ENCODE data around the gene GABRA4.

The GABRA4 gene

DNA sequence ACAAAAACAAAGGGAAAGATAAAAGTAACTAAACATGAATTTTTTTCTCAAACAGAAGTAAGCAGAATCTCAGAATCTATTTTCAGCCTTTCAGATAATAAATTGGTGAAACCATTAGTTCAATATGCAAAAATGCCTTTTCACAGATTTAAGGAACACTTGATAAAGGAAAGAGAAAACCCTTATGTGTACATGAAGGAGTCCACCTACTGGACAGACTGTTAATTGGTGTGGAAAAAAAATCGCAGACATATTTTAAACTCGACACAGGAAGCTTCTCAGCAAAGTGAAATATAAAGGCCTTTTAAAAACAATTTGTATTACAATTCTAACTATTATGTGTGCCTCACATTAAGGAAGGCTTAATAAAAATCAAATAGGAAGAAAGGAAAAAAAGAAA, 106.7 kb downstream of the GABRA4 start:
- POLR2A ChIA-PET, result no interaction called here

DNA sequence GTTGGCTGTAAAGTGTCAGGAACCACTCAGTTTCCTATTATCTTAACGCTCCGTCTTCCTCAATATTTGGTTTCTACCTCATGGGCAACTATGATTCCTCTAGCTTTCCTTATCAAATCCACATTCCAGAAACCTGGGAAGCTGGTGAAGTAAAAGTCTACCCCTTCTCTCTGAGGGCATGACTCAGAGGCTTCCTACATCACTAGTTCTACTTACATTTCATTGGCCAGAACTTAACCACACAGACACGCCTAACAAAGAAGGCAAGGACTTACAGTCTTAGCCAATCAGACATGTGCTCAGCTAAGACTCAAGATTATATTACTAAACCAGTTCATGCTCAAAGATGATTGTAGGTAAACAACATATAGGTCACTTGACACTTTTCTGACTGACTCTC, 114.7 kb downstream of the GABRA4 start:
- ChIA-PET CTCF (no interaction called here), POLR2A (no interaction called here)
- Histone ChIP-seq H3K4me3 (ENCODE audit: low read depth, low read length) (no peak overlapping the region), H3K36me3 (ENCODE audit: control insufficient read depth in 2 of 2, insufficient read depth in 1 of 2, low read length in 2 of 2) (no peaks in the 10 kb centered on the region), H3K4me1 (ENCODE audit: control insufficient read depth, insufficient read depth, low read length) (no peaks in the 10 kb centered on the region), H3K9me3 (ENCODE audit: control insufficient read depth, insufficient read depth, low read depth, low read length) (no peaks in the 10 kb centered on the region), H3K27ac (ENCODE audit: extremely low read depth, low read depth, low read length) (no peak overlapping the region)
- TF ChIP-seq, protein P1, sequence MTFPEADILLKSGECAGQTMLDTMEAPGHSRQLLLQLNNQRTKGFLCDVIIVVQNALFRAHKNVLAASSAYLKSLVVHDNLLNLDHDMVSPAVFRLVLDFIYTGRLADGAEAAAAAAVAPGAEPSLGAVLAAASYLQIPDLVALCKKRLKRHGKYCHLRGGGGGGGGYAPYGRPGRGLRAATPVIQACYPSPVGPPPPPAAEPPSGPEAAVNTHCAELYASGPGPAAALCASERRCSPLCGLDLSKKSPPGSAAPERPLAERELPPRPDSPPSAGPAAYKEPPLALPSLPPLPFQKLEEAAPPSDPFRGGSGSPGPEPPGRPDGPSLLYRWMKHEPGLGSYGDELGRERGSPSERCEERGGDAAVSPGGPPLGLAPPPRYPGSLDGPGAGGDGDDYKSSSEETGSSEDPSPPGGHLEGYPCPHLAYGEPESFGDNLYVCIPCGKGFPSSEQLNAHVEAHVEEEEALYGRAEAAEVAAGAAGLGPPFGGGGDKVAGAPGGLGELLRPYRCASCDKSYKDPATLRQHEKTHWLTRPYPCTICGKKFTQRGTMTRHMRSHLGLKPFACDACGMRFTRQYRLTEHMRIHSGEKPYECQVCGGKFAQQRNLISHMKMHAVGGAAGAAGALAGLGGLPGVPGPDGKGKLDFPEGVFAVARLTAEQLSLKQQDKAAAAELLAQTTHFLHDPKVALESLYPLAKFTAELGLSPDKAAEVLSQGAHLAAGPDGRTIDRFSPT (tag by site-specific recombination; IDR thresholded peaks at IDR 0.05), result no peak
- TF ChIP-seq ZNF473 (tag by site-specific recombination; IDR thresholded peaks at IDR 0.05) (no peak), ZBTB17 (tag by site-specific recombination; IDR thresholded peaks at IDR 0.05) (no peak), ZNF433 (tag by site-specific recombination; IDR thresholded peaks at IDR 0.05; ENCODE audit: low read depth) (no peak), KLF1 (tag by site-specific recombination; IDR thresholded peaks at IDR 0.05) (no peak), ZEB2 (tag by site-specific recombination; IDR thresholded peaks at IDR 0.05) (no peak), SALL2 (tag by site-specific recombination; IDR thresholded peaks at IDR 0.05; ENCODE audit: borderline replicate concordance) (no peak)
- TF ChIP-seq, protein P2, sequence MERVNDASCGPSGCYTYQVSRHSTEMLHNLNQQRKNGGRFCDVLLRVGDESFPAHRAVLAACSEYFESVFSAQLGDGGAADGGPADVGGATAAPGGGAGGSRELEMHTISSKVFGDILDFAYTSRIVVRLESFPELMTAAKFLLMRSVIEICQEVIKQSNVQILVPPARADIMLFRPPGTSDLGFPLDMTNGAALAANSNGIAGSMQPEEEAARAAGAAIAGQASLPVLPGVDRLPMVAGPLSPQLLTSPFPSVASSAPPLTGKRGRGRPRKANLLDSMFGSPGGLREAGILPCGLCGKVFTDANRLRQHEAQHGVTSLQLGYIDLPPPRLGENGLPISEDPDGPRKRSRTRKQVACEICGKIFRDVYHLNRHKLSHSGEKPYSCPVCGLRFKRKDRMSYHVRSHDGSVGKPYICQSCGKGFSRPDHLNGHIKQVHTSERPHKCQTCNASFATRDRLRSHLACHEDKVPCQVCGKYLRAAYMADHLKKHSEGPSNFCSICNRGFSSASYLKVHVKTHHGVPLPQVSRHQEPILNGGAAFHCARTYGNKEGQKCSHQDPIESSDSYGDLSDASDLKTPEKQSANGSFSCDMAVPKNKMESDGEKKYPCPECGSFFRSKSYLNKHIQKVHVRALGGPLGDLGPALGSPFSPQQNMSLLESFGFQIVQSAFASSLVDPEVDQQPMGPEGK (tag by site-specific recombination; IDR thresholded peaks at IDR 0.05), result no peak

More for the DNA sequence above, 106.7 kb downstream of the GABRA4 start:
- no peaks in the 10 kb centered on the region for H3K36me3 ChIP-seq (ENCODE audit: control insufficient read depth in 2 of 2, insufficient read depth in 1 of 2, low read length in 2 of 2)
- TF ChIP-seq, protein P3, sequence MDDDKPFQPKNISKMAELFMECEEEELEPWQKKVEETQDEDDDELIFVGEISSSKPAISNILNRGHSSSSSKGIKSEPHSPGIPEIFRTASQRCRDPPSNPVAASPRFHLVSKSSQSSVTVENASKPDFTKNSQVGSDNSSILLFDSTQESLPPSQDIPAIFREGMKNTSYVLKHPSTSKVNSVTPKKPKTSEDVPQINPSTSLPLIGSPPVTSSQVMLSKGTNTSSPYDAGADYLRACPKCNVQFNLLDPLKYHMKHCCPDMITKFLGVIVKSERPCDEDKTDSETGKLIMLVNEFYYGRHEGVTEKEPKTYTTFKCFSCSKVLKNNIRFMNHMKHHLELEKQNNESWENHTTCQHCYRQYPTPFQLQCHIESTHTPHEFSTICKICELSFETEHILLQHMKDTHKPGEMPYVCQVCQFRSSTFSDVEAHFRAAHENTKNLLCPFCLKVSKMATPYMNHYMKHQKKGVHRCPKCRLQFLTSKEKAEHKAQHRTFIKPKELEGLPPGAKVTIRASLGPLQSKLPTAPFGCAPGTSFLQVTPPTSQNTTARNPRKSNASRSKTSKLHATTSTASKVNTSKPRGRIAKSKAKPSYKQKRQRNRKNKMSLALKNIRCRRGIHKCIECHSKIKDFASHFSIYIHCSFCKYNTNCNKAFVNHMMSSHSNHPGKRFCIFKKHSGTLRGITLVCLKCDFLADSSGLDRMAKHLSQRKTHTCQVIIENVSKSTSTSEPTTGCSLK (tag by site-specific recombination; IDR thresholded peaks at IDR 0.05), result no peak
- TF ChIP-seq ZNF157 (tag by site-specific recombination; IDR thresholded peaks at IDR 0.05) (no peak), ZNF335 (tag by site-specific recombination; conservative IDR thresholded peaks at IDR 0.05) (no peak), ZNF623 (tag by site-specific recombination; IDR thresholded peaks at IDR 0.05) (no peak), YY1 (tag by site-specific recombination; IDR thresholded peaks at IDR 0.05) (no peak), ZNF214 (tag by site-specific recombination; IDR thresholded peaks at IDR 0.05; ENCODE audit: borderline replicate concordance) (no peak), ZNF114 (tag by site-specific recombination; IDR thresholded peaks at IDR 0.05) (no peak), OSR2 (tag by site-specific recombination; IDR thresholded peaks at IDR 0.05) (no peak)
- TF ChIP-seq, protein P1 (tag by site-specific recombination; IDR thresholded peaks at IDR 0.05), result no peak
- TF ChIP-seq, protein P4, sequence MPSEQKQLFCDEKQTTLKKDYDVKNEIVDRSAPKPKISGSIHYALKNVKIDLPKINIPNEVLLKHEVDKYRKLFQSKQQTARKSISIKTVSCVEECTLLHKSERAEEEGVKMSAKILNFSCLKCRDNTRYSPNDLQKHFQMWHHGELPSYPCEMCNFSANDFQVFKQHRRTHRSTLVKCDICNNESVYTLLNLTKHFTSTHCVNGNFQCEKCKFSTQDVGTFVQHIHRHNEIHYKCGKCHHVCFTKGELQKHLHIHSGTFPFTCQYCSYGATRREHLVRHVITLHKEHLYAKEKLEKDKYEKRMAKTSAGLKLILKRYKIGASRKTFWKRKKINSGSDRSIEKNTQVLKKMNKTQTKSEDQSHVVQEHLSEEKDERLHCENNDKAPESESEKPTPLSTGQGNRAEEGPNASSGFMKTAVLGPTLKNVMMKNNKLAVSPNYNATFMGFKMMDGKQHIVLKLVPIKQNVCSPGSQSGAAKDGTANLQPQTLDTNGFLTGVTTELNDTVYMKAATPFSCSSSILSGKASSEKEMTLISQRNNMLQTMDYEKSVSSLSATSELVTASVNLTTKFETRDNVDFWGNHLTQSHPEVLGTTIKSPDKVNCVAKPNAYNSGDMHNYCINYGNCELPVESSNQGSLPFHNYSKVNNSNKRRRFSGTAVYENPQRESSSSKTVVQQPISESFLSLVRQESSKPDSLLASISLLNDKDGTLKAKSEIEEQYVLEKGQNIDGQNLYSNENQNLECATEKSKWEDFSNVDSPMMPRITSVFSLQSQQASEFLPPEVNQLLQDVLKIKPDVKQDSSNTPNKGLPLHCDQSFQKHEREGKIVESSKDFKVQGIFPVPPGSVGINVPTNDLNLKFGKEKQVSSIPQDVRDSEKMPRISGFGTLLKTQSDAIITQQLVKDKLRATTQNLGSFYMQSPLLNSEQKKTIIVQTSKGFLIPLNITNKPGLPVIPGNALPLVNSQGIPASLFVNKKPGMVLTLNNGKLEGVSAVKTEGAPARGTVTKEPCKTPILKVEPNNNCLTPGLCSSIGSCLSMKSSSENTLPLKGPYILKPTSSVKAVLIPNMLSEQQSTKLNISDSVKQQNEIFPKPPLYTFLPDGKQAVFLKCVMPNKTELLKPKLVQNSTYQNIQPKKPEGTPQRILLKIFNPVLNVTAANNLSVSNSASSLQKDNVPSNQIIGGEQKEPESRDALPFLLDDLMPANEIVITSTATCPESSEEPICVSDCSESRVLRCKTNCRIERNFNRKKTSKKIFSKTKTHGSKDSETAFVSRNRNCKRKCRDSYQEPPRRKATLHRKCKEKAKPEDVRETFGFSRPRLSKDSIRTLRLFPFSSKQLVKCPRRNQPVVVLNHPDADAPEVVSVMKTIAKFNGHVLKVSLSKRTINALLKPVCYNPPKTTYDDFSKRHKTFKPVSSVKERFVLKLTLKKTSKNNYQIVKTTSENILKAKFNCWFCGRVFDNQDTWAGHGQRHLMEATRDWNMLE (tag by site-specific recombination; conservative IDR thresholded peaks at IDR 0.05; ENCODE audit: low read depth), result no peak
- TF ChIP-seq, protein P5, sequence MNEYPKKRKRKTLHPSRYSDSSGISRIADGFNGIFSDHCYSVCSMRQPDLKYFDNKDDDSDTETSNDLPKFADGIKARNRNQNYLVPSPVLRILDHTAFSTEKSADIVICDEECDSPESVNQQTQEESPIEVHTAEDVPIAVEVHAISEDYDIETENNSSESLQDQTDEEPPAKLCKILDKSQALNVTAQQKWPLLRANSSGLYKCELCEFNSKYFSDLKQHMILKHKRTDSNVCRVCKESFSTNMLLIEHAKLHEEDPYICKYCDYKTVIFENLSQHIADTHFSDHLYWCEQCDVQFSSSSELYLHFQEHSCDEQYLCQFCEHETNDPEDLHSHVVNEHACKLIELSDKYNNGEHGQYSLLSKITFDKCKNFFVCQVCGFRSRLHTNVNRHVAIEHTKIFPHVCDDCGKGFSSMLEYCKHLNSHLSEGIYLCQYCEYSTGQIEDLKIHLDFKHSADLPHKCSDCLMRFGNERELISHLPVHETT (tag by site-specific recombination; IDR thresholded peaks at IDR 0.05), result no peak
- H3K9me3 ChIP-seq (ENCODE audit: control insufficient read depth, insufficient read depth, low read depth, low read length), result no peaks in the 10 kb centered on the region
- CTCF ChIA-PET, result interaction anchor here (0.6 kb wide), 1 partner anchor 78 kb away, joined by 3 read pairs; no protein-coding TSS in a partner anchor
- H3K4me3 ChIP-seq (ENCODE audit: low read depth, low read length), result no peak overlapping the region
- no peak overlapping the region for H3K27ac ChIP-seq (ENCODE audit: extremely low read depth, low read depth, low read length)
- H3K4me1 ChIP-seq (ENCODE audit: control insufficient read depth, insufficient read depth, low read length), result no peaks in the 10 kb centered on the region
